Measurements from ENCODE around the gene MGMT. TPM values are rescaled to one million over a fixed set of nuclear protein-coding genes. Genes with fewer than 3 reads are reported as not detected.

Gene MGMT
- total RNA-seq, 3 donors from 2014 or later: 34.1 to 57.8 (median 46.7) TPM

- Histone ChIP-seq H3K9me3 (peaks cover 12 to 16% of the 10 kb centered on the region in 2 donors), H3K27ac (no peak overlapping the region), H3K27me3 (no peaks in the 10 kb centered on the region), H3K4me3 (no peak overlapping the region), H3K4me1 (no peaks in the 10 kb centered on the region), H3K36me3 (no peaks in the 10 kb centered on the region)
- intact Hi-C loops (cut with DNase I; ENCODE audit: low total_unique reads): no loop called here
- DNase-seq (ENCODE audit: low spot score in 2 of 2): no peak
- TF ChIP-seq CTCF (IDR thresholded peaks at IDR 0.05) (no peak), POLR2AphosphoS5 (IDR thresholded peaks at IDR 0.05) (no peak), POLR2A (IDR thresholded peaks at IDR 0.05) (no peak)
Measured at GRCh38 chr10:129581827-129582411, 114.9 kb downstream of the MGMT start.

GRCh38 chr10:129583831-129584230, 116.8 kb downstream of the MGMT start:
- no peaks in the 10 kb centered on the region for H3K36me3 ChIP-seq
- intact Hi-C loops (cut with DNase I; ENCODE audit: low total_unique reads): no loop called here
- TF ChIP-seq POLR2A (IDR thresholded peaks at IDR 0.05): no peak
- TF ChIP-seq CTCF (IDR thresholded peaks at IDR 0.05): no peak
- TF ChIP-seq POLR2AphosphoS5 (IDR thresholded peaks at IDR 0.05): no peak
- no peaks in the 10 kb centered on the region for H3K27me3 ChIP-seq
- DNase-seq (ENCODE audit: low spot score in 2 of 2): no peak
- peaks cover 18 to 25% of the 10 kb centered on the region in 2 donors for H3K9me3 ChIP-seq
- no peaks in the 10 kb centered on the region for H3K4me1 ChIP-seq
- no peak overlapping the region for H3K27ac ChIP-seq
- no peak overlapping the region for H3K4me3 ChIP-seq

- H3K9me3 ChIP-seq: peaks cover 22 to 25% of the 10 kb centered on the region in 2 donors
- no peak for TF ChIP-seq POLR2A (IDR thresholded peaks at IDR 0.05)
- no peak for TF ChIP-seq POLR2AphosphoS5 (IDR thresholded peaks at IDR 0.05)
- no peak for TF ChIP-seq CTCF (IDR thresholded peaks at IDR 0.05)
- intact Hi-C loops (cut with DNase I; ENCODE audit: low total_unique reads): no loop called here
- H3K36me3 ChIP-seq: no peaks in the 10 kb centered on the region
- H3K27ac ChIP-seq: no peak overlapping the region
- DNase-seq (ENCODE audit: low spot score in 2 of 2): no peak
- H3K4me3 ChIP-seq: no peak overlapping the region
- no peaks in the 10 kb centered on the region for H3K4me1 ChIP-seq
- no peaks in the 10 kb centered on the region for H3K27me3 ChIP-seq
Measured at GRCh38 chr10:129586898-129587443, 119.9 kb downstream of the MGMT start.

- H3K36me3 ChIP-seq: no peaks in the 10 kb centered on the region
- peaks cover 19 to 31% of the 10 kb centered on the region in 2 donors for H3K9me3 ChIP-seq
- H3K27me3 ChIP-seq: no peaks in the 10 kb centered on the region
- intact Hi-C loops (cut with DNase I; ENCODE audit: low total_unique reads): no loop called here
- no peaks in the 10 kb centered on the region for H3K4me1 ChIP-seq
- no peak for DNase-seq (ENCODE audit: low spot score in 2 of 2)
- TF ChIP-seq POLR2AphosphoS5 (IDR thresholded peaks at IDR 0.05) (no peak), CTCF (IDR thresholded peaks at IDR 0.05) (no peak), POLR2A (IDR thresholded peaks at IDR 0.05) (no peak)
- H3K4me3 ChIP-seq: no peak overlapping the region
- no peak overlapping the region for H3K27ac ChIP-seq
Measured at GRCh38 chr10:129589546-129589945, 122.5 kb downstream of the MGMT start.

- H3K9me3 ChIP-seq: peaks cover 4 to 6% of the 10 kb centered on the region in 2 donors
- intact Hi-C loops (cut with DNase I; ENCODE audit: low total_unique reads): no loop called here
- no peaks in the 10 kb centered on the region for H3K27me3 ChIP-seq
- no peak for DNase-seq (ENCODE audit: low spot score in 2 of 2)
- no peak for TF ChIP-seq POLR2AphosphoS5 (IDR thresholded peaks at IDR 0.05)
- TF ChIP-seq POLR2A (IDR thresholded peaks at IDR 0.05): no peak
- TF ChIP-seq CTCF (IDR thresholded peaks at IDR 0.05): no peak
- H3K4me3 ChIP-seq: no peak overlapping the region
- H3K4me1 ChIP-seq: no peaks in the 10 kb centered on the region
- H3K27ac ChIP-seq: no peak overlapping the region
- H3K36me3 ChIP-seq: no peaks in the 10 kb centered on the region
Measured at GRCh38 chr10:129593953-129594352, 126.9 kb downstream of the MGMT start.
